Epidermal melanocyte (primary cell): ENCODE measurements around the gene RAD51B.
"Not testable (repeated sequence)": the region's sequence is repeated elsewhere in the genome, so short reads cannot be mapped to it uniquely, and the experiment has no call there.

Experiments
- DNase-seq: peaks from one replicate; pipeline ENCODE4 v3.0.0; 2011; ENCODE audit warnings: low spot score; ENCODE audit not compliant: insufficient read length

Gene RAD51B

DNA sequence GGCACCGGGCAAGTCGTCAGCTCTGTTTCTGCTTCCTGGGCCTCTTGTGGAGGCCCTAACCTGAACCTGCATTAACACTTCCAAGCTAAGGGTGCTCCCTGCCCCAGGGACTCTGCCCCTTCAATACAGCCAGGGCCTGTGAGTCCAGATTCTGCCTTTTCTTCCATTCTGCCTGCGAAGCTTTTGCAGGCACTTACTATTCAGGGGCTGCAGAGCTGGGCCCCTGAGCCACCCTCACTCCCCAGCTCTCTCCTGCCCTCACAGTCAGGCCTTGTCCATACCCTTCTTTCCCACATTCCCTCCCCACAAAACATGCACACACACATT is 872.2 kb downstream of the RAD51B start:
- no peak for DNase-seq

DNA sequence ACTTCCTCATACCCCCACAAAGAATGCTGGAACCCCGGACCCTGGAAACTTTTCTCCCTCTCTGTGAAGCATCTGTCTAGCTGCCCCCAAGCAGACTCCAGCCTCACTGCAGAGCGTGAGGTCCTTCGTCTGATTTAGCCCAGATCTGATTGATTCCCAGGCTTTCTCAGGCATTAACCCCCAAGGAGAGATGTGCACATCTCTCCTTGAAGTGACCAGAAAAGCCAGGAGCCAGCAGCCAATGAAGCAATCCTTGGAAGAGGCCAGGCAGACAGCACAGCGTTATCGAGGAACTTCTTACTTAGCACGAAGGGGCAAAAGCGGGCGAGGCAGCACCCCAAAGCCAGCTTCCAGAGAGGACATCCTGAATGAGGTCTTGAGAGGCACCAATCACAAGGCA is 872.6 kb downstream of the RAD51B start:
- DNase-seq: no peak

DNA sequence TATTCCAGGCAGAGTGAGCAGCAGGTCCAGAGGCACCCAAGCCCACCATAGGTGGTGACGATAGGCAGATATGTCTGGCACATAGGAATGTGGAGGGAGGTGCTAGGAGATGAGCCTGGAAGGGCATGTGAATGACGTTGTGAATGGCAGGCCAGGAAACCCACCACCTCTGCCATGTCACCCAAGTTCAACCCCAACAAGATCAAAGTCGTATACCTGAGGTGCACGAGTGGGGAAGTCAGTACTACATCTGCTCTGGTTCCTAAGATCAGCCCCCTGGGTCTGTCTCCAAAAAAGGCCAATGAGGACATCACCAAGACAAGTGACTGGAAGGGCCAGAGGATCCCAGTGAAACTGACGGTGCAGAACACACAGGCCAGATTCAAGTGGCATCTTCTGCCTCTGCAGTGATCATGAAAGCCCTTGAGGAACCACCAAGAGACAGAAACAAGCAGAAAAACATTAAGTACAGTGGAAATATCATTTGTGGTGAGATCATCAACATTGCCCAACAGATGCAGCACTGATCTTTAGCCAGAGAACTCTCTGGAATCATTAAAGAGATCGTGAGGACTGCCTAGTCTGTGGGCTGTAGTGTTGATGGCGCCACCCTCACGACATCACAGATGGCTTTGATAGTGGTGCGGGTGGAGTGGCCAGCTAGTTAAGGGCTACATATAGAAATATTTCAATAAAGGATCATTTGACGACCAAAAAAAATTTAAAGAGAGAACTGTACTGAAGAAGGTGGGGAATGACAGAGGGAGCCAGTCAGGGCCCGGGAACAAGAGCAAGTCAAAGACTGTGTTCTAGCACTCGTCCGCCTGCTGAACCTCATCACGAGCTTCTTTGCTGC is 873.6 kb downstream of the RAD51B start:
- no peak for DNase-seq

DNA sequence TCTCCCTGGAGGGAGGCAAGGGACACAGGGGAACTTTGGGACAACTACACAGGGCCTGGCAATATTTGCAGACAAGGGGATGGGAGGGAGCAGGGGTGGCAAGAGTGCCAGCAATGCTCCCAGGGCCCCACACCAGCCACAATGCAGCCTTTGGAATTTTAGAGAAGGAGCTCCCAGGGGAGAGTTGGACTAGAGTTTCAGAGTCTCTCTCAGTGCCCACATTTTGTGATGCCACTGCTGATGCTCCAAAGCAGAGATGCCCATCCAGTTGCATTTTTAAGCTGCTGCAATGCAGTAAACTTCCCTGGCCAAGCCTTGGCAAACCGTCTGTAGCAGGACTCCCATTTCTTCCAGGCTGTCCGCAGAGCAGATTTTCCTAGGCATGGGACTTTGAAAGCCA is 874.3 kb downstream of the RAD51B start:
- no peak for DNase-seq

DNA sequence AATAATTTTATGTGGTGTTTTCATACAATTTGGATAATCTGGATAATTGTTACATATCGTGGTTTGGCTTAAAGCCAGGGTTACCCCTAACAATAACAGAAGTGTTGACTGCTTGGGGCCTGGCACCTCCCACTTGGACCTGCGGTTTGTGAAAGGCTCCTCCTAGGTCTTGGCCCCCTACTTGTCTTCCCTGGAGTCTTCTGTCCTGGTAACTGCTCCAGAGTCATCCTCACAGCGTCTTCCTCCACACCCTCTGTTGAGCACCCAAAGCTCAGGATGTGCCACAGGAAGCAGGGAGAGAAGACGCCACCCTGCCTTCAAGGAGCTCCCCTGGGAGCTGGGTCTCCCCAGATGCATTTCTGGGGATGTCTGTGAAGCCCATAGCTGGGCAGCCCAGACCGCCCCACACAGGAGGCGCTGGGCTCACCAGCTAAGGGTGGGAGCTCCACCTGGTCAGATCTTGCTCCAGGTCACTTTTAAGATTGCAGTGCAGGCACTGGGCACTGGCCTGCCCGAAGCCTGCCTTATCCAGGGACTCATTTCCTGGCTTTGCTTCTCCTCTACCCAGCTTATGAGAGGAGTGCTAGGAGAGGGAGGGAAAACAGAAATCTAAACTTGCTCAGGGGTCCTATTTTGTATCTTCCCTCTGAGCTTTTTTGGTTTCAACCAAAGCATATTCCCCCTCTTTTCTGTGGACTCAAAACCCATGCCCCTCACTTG is 875.1 kb downstream of the RAD51B start:
- DNase-seq: no peak

DNA sequence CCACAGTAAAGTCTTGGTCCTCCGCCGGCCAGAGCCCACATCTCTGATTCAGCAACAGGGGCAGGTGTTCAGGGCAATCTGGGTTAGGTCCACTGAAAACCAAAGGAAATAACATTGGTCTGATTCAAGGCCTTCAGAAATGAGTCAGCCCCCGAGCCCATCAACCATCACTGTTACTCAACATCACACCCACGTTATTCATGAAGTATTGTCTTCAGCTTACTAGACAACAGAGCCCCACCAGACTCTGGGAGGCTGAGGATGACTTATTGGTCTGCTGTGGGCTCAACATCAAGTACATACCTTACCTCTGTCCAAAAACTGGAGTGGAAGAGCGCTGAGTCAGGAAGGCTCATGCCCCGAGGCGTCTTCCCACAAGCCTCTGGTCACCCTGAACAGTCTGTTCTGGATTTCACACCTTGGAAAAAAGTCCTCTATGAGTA is 875.8 kb downstream of the RAD51B start:
- peak; percentile 88 for DNase-seq

DNA sequence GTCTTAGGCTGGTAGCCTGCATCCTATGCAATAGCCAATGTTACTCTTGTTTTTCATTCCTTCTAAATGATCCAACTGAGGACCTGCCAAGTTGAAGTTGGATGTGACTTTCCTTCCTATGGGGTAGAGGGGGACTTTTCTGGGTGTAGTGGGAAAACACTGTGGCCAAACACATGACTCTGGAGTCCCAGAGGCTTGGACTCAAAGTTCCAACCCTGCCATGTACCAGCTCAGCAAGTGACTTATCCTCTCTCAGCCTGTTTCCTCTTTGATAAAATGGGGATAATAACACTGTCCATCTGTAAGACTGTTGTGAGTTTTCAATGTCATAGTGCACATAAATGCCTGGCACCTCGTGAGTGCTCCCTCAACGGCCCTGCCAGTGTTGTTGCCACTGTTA is 876.3 kb downstream of the RAD51B start:
- DNase-seq: no peak

DNA sequence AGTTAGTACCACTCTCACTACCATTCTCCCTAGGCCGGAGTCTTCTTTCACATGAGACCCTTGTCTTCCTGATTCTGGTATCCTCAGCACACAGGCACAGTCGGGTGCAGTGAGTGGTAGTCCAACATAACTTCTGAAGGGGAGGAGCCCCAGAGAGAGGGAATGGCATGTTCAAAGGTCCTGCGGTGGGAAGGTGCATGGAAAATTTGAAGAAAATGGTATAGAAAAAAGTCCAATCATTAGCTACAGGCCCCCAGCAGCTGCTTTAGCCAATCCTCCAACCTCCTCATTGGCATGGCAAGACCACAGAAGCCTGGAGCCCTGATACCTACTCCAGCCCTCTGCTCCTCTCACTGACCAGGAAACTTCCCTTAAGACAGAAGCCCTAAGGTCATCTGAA is 876.7 kb downstream of the RAD51B start:
- DNase-seq: no peak

DNA sequence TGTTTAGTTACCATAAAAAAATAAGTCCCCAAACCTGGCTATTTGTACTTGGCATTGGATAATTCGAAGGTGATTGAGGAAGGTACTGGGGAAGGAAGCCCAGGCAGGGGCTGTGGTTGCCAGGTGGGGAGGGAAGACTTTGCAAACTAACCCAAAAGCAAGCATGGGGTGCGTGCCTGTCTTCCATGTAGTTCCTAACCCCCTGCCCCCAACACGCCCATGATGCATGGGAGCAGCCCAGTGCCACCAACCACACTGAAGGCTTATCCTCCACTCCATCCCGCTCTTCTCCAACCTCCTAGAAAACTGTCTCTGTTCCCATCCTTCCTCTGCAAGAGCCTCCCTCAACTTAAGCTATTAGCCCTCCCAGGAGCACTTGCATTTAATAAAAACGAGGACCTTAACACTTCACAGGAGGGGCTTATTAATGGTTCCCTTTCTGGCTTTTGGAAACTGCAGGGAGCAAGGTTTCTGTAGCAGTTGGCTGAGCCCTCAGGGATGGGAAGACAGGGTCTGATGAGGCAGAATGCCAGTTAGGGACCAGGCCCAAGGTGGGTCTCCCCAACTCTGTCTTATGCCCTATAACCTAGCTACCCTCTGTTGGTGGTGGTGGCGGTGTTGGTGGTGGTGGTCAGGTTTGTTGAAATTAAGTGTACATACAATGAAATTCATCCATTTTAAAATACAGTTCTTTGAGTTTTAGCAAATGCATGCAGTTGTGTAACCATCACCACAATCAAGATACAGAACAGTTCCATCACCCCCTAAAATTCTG is 877.3 kb downstream of the RAD51B start:
- no peak for DNase-seq

DNA sequence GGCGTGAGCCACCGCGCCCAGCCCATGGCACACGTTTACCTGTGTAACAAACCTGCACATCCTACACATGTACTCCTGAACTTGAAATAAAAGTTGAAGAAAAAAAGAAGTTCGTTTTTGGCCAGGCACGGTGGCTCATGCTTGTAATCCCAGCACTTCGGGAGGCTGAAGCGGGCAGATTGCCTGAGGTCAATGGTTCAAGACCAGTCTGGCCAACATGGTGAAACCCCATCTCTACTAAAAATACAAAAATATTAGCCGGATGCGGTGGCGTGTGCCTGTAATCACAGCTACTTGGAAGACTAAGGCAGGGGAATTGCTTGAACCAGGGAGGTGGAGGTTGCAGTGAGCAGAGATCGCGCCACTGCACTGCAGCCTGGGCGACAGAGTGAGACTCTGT is 879.2 kb downstream of the RAD51B start:
- DNase-seq: not testable (repeated sequence)

DNA sequence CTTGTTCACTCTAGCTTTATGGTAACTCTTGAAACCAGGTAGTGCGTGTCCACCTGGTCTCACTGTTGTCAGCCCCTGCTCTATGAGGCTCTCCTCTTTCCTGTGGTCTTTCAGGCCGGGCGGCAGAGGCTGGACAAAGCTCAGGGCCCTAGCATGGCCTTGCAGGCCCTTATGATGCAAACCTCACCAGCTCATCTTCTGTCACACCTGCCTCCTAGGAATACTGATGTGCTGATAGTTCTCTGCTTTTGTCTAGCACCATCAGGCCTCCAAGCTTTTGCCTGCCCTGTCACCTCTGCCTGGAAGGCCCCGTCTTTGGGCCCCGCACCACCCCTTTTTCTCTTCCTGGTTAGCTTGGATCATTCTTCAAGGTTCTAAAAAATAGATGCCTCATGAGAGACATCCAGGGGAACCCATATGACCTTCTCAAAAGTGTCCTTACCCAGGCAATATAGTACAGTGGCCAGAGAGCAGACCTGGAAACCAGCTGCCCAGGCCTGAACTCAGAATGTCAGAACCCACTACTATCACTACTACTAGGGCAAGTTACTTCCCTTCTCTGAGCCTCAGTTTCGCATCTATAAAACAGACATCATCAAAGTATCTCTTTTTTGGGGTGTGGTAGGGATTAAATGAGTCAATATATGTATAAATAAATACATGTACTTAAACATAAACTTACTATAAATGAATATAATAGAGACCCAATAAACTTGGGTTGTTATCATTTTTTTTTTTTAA is 881.6 kb downstream of the RAD51B start:
- DNase-seq: no peak

DNA sequence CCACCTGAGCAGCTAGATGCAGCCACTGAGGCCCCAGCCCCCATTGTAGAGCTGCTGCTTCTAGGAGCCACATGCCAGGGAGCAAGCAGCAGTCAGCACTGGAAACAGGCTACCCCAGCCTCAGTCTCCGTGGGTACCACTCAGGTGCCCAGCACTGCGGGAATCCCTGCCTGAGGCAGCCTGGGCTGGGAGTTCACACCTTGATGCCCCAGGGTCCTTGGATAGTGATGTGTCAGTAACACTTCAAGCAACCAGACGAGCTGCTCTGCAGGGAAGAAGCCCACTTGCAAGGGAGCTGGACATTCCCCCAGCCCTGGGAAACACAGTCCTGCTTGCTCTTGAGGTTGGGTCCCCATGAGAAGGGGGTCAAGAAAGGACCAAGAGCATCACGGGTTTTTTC is 882.6 kb downstream of the RAD51B start:
- DNase-seq: no peak

DNA sequence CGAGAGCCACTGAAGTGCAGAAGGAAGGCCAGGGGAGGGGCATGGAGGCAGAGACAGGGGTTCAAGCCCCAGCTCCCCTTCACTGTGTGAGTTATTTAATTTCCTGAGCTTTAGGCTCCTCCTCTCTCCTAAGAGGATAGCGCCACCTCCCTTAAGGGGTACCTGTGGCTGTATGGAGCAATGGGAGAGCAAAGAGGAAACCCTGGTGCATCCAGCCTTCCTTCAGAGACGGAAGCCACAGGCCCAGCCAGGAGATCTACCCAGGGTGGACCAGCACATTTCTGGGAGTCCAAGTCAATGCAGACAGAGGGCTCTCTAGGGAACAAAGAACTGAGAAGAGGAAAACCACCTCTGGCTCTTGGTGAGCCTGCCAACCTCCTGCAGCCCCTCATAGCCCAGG is 883.0 kb downstream of the RAD51B start:
- DNase-seq: no peak

DNA sequence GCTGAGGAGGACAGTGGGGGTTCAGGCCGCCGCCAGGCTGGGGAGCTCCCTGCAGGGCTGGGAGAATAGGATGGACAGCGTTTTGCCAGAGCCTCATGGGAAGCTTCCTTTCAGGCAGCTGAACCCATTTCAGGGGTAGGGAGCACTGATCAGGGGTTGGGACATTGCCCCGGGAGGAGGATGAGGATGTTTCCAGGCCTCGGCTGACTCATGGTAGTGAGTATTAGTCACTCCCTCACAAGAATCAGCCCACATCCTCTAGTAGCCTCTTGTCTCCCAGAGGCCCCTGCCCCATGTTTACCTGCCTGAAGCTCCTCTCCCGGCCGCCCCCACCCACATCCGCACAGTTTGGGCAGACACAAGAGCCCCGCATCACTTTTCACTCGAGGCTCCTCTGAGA is 883.5 kb downstream of the RAD51B start:
- DNase-seq: no peak

DNA sequence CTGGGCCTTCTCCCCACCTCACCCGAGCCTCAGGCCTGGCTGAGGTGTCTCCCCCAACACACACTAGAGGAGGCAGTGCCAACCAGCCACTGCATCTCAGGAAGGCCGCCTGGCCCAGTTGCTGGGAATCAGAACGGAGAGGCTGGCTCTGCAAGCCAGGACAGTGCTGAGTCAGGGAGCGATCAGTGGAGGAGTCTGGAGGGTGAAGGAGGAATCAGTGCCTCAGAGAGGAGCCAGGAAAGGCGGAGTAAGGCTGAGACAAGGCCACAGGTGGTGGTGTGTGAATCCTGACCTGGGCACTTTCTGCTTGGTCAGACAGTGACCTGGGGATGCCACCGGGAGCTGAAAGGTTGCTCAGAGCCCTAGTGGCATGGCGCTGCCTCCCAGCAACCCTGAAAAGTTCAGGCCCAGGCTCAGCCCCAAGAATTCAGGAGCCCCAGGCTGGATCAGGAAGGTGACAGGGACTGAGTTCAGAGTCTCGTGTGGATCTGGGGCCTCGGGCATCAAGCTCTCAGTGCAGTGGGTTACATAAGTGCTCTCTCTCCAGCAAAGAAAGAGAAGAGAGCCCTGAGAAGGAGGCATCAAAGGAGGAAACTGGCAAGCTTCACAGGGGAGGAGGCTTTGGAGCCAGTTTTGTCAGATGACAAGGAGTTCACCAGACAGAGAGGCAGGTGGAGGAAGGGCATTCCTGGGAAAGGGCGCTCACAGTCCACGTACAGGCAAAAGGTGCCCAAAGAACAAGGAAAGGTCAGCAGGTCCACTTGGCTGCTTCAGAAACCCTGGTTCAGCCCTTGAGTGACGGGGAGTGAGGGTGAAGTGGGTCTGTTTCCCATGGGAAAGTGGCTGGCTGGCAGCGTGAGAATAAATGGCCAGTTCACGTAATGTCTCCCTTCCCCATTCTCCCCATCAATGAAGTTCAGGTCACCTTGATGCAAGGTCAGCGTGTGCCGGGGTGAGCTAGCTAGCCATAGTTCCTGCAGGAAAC is 885.4 kb downstream of the RAD51B start:
- DNase-seq: no peak

DNA sequence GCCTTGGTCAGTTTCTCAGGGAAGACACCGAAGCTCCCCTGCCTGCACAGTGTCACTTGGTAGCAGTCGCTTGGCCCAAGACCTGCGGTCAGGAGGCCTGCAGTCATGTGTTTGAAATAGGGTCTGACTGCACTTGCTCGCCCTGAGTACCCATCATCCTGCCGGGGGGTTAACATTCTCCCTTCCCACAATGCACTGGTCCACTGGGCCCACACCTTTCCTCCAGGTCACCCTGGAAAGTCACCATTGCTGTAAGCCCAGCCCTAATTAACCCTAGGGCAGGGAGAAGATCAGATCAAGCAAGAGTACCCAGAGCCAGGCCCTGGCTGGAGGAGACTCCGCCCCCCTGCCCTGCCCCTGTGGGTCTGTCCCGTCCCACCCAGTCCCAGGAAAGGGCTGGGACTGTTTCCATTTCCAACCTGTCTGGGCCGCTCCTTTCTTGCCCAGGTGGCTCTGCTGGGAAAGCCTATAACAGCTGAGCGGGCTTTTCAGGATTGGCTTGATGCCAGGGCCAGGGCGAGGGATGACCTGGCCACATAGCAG is 886.2 kb downstream of the RAD51B start:
- no peak for DNase-seq

DNA sequence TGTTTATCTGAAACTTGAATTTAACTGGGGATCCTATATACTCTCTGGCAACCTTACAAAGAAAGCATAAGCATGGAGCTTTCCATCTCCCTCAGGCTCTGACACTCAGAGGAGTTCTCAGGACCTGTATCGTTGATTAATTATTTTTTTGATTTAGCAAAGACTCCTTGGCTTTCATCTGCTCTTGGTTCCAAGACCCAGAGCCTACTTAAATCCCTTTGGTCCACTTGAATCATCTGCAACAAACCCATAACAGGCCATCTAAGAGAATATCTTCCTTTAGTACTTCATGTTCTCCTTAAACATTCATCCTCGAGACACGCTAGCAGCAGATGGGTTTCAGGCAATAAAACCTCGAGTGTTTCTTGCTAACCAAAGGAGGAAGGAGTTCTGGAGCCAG is 887.9 kb downstream of the RAD51B start:
- DNase-seq: no peak

DNA sequence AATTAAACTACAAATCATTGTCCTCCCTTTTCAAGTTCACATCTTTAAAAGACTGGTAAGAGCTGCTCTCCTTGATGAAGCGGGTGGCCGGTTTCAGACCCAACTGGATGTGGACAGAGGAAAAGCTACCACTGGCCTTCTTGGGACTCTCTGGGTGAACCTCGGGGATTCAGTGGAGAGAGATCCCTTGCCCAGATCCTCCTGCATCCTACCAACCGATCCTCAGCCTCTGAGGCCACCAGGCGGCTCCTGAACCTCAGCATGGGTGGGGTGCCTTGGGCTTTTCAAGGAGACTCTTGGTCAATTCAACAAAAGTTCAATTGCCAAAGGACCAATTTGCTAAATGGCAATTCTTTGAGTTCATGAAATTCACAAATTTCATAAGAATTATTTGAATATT is 888.8 kb downstream of the RAD51B start:
- DNase-seq: no peak

DNA sequence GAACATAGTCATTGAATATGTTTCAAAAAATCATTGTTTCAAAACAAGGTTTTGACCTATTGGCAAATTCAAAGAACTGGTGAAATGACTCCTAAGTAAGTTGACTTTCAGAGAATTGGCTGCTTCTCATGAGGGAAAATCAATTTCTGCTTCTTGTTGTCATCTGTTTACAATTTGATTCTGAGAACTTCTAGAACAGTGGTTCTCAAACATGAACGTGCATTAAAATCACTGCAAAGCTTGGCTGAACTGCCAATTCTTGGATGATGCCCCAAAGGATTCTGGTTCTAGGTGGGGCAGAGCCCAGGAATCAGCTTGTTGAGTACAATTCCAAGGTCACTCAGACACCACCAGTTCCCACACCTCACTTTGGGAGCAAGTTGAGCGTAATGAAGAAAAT is 889.4 kb downstream of the RAD51B start:
- no peak for DNase-seq

DNA sequence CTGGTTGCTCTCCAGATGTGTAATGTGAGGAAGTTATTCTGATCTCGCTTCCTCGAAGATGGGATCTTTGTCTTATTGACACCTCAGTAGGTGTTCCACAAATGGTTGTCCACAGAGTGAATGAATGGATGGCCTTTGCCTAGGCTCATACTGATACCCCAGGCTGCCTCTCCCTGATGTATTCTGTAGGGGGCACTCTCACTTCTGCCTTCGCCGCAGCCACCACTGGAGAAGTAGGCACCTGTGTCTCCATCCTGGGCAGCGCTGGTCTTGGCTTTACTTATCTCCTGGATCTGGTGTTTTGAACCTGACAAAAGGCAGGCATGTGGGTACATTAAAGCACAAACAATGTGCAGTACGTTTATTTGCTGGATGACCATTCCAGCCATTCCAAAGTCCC is 891.2 kb downstream of the RAD51B start:
- no peak for DNase-seq
